Measurements from ENCODE around the gene CAV3. TPM values are rescaled to one million over a fixed set of nuclear protein-coding genes. Genes with fewer than 3 reads are reported as not detected.

Gene CAV3
- polyA plus RNA-seq, 1 donor (not counting 4 experiments of a cell fraction or from before 2014, with no cell fraction given) = not detected

- H3K36me3 ChIP-seq (ENCODE audit: control insufficient read depth in 2 of 2, extremely low read depth in 1 of 2, insufficient read depth in 2 of 2, low read length in 2 of 2) = no peaks in the 10 kb centered on the region
- no peak overlapping the region for H3K4me2 ChIP-seq (ENCODE audit: control insufficient read depth, extremely low read depth, insufficient read depth, low read depth, low read length)
- H3K9me1 ChIP-seq (ENCODE audit: control insufficient read depth, extremely low read depth, insufficient read depth, low read length) = no peaks in the 10 kb centered on the region
- no peak overlapping the region for H2AFZ ChIP-seq (ENCODE audit: control insufficient read depth, low read length)
- TF ChIP-seq EZH2 (IDR thresholded peaks at IDR 0.05; ENCODE audit: low read length) (no peak), CTCF (optimal IDR thresholded peaks at IDR 0.05 in 1 of 3, IDR thresholded peaks at IDR 0.05 in 1 of 3, conservative IDR thresholded peaks at IDR 0.05 in 1 of 3; ENCODE audit: extremely low read depth in 1 of 3, insufficient read depth in 2 of 3, low read length in 3 of 3) (no peak)
- DNase-seq (ENCODE audit: low read depth, low spot score) = no peak
- dilution Hi-C loops (cut with MboI; ENCODE audit: extremely low pct_ligation_motif_present, low sequenced_read_pairs) = no loop called here
- no peak overlapping the region for H3K9ac ChIP-seq (ENCODE audit: control insufficient read depth, extremely low read depth, insufficient read depth, low read length)
- H3K4me1 ChIP-seq (ENCODE audit: control insufficient read depth, extremely low read depth, insufficient read depth, low read length) = no peaks in the 10 kb centered on the region
- FAIRE-seq = no peak
- H3K9me3 ChIP-seq (ENCODE audit: control insufficient read depth, low read depth, low read length) = no peaks in the 10 kb centered on the region
- no peaks in the 10 kb centered on the region for H4K20me1 ChIP-seq (ENCODE audit: control insufficient read depth, extremely low read depth, insufficient read depth, low read length)
- H3K27ac ChIP-seq (ENCODE audit: control insufficient read depth, insufficient read depth, low read length) = no peak overlapping the region
- H3K79me2 ChIP-seq (ENCODE audit: control insufficient read depth, insufficient read depth, low read length) = no peaks in the 10 kb centered on the region
- no peaks in the 10 kb centered on the region for H3K27me3 ChIP-seq (ENCODE audit: control insufficient read depth, extremely low read depth, insufficient read depth, low read length)
- H3K4me3 ChIP-seq (ENCODE audit: control insufficient read depth in 2 of 3, extremely low read depth in 1 of 3, insufficient read depth in 2 of 3, low read depth in 1 of 3, low read length in 3 of 3) = no peak overlapping the region
Observed at GRCh38 chr3:8784676-8785435, 51.3 kb downstream of the CAV3 start.

GRCh38 chr3:8790529-8790928, 56.9 kb downstream of the CAV3 start:
- Histone ChIP-seq H3K9me3 (ENCODE audit: control insufficient read depth, low read depth, low read length) (no peaks in the 10 kb centered on the region), H3K4me3 (ENCODE audit: control insufficient read depth in 2 of 3, extremely low read depth in 1 of 3, insufficient read depth in 2 of 3, low read depth in 1 of 3, low read length in 3 of 3) (no peak overlapping the region), H3K4me2 (ENCODE audit: control insufficient read depth, extremely low read depth, insufficient read depth, low read depth, low read length) (no peak overlapping the region), H3K27ac (ENCODE audit: control insufficient read depth, insufficient read depth, low read length) (no peak overlapping the region), H4K20me1 (ENCODE audit: control insufficient read depth, extremely low read depth, insufficient read depth, low read length) (no peaks in the 10 kb centered on the region), H3K27me3 (ENCODE audit: control insufficient read depth, extremely low read depth, insufficient read depth, low read length) (no peaks in the 10 kb centered on the region), H3K4me1 (ENCODE audit: control insufficient read depth, extremely low read depth, insufficient read depth, low read length) (no peaks in the 10 kb centered on the region), H3K36me3 (ENCODE audit: control insufficient read depth in 2 of 2, extremely low read depth in 1 of 2, insufficient read depth in 2 of 2, low read length in 2 of 2) (peaks cover 0 to 2% of the 10 kb centered on the region in 2 experiments), H3K9ac (ENCODE audit: control insufficient read depth, extremely low read depth, insufficient read depth, low read length) (no peak overlapping the region), H2AFZ (ENCODE audit: control insufficient read depth, low read length) (no peak overlapping the region), H3K9me1 (ENCODE audit: control insufficient read depth, extremely low read depth, insufficient read depth, low read length) (no peaks in the 10 kb centered on the region), H3K79me2 (ENCODE audit: control insufficient read depth, insufficient read depth, low read length) (no peaks in the 10 kb centered on the region)
- no peak for TF ChIP-seq CTCF (optimal IDR thresholded peaks at IDR 0.05 in 1 of 3, IDR thresholded peaks at IDR 0.05 in 1 of 3, conservative IDR thresholded peaks at IDR 0.05 in 1 of 3; ENCODE audit: extremely low read depth in 1 of 3, insufficient read depth in 2 of 3, low read length in 3 of 3)
- TF ChIP-seq EZH2 (IDR thresholded peaks at IDR 0.05; ENCODE audit: low read length) = no peak
- dilution Hi-C loops (cut with MboI; ENCODE audit: extremely low pct_ligation_motif_present, low sequenced_read_pairs) = no loop called here
- no peak for DNase-seq (ENCODE audit: low read depth, low spot score)
- no peak for FAIRE-seq
